ENCODE data around the gene MAP2K6.

Gene MAP2K6

DNA sequence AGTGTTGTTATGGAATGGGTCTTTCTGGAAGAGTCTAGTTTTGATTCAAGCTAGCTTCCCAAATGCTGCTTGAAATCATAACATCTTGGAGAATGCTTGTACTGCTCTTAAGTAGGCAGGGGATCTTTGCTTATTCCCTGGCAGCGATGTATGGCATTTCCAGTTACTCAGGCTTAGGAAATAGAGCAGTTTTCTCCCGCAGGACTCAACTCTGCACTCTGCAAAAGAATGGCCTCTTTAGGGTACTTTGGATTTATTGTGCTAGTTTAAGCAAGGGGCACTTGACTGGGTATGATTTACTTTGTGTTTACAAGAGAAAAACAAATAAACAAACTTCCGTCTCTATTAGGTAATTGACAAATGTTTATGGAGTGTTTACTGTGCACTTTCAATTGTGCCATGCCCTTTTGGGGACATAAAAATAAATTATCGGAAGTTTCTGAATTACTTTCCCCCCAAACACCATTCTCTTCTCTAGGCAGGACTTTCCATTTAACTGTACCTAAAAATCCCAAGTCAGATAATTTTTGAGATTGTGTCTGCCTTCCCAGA, 164.0 kb downstream of the MAP2K6 start:
- no peak for DNase-seq (ENCODE audit: low read depth)

GRCh38 chr17:69579961-69580677, 165.6 kb downstream of the MAP2K6 start:
- no peak for DNase-seq (ENCODE audit: low read depth)

GRCh38 chr17:69581061-69581961, 166.8 kb downstream of the MAP2K6 start:
- no peak for DNase-seq (ENCODE audit: low read depth)

- DNase-seq (ENCODE audit: low read depth) = no peak
These were observed 173.8 kb downstream of the MAP2K6 start for GRCh38 chr17:69588316-69588715.

- no peak for DNase-seq (ENCODE audit: low read depth)
These were observed 174.3 kb downstream of the MAP2K6 start for GRCh38 chr17:69588827-69589239.

- DNase-seq (ENCODE audit: low read depth) = no peak
These were observed 176.2 kb downstream of the MAP2K6 start for GRCh38 chr17:69590671-69591070.

GRCh38 chr17:69592692-69593350, 178.3 kb downstream of the MAP2K6 start:
- DNase-seq (ENCODE audit: low read depth) = no peak

DNA sequence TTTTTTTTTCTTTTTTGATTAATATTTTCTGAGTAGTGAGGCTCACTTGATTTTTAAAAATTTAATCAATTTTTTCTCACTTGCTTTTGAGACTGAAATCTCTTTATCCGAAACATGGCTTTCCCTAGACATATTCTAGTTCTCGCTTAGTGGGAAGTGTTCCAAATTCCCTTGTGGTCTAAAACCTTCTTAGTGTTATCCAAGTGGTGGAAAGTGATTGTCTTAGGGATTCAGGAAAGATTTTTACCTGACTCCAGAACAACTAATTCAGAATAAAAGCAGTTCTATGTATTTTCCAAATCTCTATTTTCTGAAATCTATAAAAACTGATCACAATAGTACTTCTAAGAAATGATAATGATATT, 178.8 kb downstream of the MAP2K6 start:
- no peak for DNase-seq (ENCODE audit: low read depth)

GRCh38 chr17:69593716-69594115, 179.2 kb downstream of the MAP2K6 start:
- DNase-seq (ENCODE audit: low read depth) = no peak

DNA sequence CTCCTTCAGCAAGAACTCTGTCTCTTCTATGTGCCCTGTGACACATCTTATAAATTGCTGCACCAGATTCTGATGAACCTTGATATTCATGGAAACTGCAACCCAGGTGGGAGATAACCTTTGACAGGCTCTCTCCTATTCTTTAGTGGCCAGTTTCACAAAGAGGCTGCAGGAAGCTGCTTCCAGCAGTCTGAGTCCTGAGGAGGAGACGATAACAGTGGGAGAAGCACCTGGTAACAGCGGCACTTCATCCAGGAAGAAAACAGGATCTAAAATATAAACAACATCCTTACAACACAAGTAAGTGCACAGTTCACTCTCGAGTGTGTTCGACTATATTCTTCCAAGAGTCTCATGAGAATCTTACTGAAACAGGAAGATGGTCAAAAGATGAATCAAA, 180.1 kb downstream of the MAP2K6 start:
- DNase-seq (ENCODE audit: low read depth) = no peak

- no peak for DNase-seq (ENCODE audit: low read depth)
These were observed 181.6 kb downstream of the MAP2K6 start for GRCh38 chr17:69596141-69596540.

DNA sequence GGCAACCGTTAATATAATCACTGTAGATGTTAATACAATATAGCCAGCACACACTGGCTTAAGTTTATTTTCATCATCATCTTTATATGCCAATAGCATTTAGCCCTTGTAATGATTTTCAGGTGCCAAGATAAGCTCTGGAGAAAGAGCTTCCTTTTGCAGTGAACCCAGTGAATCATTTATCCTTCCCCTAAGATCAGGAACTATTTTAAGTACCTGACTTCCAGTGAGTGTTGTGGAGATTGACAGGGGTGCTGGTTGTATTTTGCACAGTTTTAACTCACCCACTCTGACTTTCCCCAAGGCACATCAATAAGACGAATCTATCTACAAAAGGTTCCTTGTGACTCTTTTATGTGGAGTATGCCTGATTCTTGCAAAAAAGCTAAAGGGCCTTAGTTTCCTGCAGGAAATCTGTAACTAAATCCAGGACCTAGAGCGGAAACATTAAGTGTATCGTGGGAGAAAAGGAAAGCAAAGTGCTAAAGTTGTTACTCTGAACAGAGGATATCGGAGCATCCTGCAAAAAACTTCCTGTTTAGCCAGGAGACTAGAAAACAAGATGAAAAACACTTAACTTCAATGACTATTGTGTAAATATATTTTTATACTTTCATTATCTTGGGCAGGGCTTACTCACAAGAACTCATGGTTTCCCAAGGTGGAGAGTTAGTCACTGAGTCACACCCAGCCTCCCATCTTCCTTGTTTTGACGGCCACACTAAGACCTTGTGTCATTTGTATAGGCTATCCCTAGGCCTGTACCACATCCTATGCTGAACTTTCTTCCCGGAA, 183.6 kb downstream of the MAP2K6 start:
- no peak for DNase-seq (ENCODE audit: low read depth)

GRCh38 chr17:69602972-69603371, 188.5 kb downstream of the MAP2K6 start:
- no peak for DNase-seq (ENCODE audit: low read depth)

All from stimulated activated CD8-positive, alpha-beta memory T cell treated with anti-CD3 and anti-CD28 coated beads, Interleukin-7, amount 100 ng/mL, for 24 hours (primary cell).